Measurements from ENCODE around the gene AGPAT4.

Gene AGPAT4

DNA sequence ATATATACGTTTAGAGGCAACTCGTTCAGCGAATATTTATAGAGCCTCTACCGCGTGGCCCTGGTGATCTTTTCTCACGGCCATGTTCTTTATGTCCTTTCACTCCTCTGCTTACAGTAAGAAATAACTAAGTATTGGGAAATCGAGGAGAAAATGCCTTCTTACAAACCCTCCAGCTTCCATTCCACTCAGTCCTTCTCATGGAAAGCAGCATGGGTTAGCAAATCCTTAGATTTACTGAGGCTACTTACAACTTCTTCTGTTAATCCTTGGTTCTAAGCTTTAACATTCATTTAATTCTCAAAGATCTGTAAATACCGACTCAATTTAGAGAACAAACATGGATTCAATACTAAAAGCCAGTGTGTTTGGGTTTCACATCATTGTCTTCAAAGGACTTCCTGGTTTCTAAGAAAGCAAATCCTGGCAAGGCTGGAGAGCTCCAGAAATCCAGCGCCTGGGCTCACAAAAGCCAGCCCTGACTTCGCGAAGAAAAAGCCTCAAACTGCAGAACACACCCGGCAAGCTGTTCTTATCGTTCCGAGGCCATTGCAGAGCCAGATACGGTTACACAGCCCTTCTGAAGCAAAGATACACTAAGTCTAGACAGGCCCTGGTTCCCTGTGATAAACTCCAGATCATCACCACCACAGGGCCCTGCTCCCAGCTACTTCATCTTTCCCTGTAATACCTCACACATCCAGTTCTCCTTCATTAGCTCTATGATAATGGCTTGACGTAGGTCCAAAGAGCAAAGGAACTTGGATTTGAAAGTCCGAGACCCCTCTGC lies 19.2 kb downstream of the AGPAT4 start:
- no peak for DNase-seq

DNA sequence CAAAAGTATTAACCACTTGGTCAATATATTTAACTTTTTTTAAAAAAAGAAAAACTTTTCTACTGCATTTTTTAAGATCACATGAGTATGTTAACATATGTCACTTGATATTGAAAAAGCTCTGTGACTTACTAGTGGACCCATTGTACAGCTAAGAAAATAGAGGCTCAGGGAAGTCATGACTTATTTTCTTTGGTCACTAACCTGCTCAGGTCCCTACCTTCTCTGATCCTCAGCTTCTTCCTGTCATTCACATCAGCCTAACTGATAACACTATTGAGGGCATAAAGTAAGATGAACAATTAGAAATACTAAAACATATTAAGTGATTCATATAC lies 19.8 kb downstream of the AGPAT4 start:
- no peak for DNase-seq

DNA sequence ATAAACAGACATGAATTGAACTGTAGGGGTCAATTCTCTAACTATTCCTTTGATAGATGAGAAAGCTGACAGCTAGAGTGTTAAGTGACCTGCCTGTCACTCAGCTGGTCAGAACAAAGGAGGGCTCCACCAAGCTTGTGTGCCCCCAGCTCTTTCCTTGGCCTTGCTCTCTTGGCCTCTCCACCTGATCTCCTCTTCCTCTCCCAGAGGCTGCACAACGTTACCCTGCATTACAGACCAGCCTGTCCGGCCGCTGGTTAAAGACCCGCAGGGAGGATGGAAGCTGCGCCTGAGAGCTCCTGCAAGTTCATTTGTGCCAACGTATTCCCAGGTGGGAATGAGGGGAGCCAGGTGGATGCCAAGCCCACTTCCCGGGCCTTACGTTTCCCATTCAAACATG lies 22.5 kb downstream of the AGPAT4 start:
- DNase-seq = no peak

DNA sequence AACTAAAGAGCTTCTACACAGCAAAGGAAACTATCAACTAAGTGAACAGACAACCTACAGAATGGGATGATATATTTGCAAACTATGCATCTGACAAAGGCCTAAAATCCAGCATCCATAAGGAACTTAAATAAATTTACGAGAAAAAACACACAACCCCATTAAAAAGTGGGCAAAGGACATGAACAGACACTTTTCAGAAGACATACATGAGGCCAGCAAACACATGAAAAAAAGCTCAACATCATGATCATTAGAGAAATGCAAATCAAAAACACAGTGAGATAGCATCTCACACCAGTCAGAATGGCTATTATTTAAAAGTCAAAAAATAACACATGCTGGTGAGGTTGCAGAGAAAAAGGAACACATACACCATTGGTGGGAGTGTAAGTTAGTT lies 24.5 kb downstream of the AGPAT4 start:
- DNase-seq = no peak

DNA sequence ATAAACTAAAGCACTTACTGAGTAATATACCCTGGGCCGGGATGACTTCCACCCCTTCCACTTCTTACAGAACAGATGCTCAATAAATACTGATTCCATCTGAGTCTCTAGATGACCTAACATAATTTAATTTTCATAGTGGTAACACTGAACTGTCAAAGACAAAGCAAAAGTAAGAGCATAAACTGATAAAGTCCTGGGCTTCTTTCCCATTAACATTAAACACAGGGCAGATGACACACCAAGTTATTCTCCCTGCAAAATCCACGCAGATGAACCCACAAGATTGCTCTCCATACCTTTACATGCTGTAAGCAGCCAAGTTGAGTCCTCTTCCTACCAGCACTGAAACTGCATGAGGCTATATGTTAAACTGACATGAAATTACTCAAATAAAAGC lies 27.1 kb downstream of the AGPAT4 start:
- DNase-seq = no peak

DNA sequence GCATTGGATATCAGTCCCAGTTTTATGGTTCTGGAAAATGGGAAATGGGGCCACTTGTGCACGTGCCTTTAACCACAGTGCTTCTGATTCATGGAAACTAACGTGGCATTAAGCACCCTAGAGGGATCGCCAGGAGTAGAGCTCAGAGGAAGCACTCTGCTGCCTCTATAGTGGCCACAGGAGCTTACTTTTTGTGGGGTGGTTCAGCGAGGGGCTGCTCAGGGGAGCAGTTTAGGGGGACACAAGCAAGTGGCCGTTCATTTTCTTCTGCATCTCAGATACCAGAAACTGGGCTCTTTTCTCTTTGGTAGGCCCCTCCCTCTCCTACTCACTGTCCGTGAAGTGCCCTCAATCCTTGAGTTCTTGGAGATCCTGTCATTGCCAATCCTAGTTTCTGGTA lies 28.5 kb downstream of the AGPAT4 start:
- DNase-seq = no peak

DNA sequence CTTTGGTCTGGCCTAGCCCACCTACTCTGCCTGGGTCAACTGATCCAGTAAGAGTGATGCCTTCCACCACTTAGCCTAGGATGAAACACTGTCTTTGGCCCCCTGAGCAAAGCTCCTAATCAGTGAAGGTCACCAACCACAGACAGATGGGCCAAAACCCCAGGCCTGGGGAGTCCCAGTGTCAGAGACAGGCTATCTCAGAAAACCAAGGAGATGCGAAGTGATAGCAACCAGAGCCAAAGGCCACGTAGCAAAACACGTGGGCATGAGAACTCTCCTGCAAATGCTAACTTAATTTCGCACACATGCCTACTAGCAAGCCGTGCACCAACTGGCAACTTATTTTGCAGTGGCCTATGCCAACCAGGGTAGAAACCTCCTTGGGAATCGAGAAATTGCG lies 29.1 kb downstream of the AGPAT4 start:
- no peak for DNase-seq

DNA sequence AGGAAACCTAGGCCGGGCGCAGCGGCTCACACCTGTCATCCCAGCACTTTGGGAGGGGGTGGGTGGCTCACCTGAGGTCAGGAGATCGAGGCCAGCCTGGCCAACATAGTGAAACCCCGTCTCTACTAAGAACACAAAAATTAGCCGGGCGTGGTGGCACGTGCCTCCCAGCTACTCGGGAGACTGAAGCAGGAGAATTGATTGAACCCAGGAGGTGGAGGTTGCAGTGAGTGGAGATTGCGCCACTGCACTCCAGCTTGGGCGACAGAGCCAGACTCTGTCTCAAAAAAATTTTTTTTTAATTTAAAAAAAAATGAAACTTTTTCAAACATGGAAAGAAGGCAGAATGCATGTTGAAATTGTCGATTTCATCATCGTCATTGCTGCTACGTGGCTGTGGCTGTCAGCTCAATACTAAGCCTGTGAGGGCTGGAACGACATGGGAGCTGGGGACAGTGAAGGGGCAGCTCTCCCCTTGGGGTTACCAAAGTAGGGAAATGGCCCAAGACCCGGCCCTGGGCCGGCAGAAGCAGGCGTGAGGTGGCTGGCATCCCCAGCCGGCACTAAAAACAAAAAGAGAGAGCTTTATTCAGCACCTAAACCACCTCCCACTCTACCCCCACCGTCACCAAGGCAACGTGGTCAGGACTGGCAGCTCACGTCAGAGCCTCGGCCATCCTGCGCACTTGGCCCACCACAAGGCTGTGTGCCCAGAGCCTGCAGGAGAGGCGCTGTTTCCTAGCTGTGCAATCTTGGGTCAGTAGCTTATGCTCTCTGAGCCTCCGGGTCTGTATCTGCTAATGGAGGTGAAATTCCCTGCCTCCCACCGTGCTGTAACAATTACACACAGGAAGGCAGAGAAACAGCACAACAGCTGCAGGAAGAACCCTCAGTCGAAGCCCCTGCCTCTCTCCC lies 30.8 kb downstream of the AGPAT4 start:
- DNase-seq = no peak

DNA sequence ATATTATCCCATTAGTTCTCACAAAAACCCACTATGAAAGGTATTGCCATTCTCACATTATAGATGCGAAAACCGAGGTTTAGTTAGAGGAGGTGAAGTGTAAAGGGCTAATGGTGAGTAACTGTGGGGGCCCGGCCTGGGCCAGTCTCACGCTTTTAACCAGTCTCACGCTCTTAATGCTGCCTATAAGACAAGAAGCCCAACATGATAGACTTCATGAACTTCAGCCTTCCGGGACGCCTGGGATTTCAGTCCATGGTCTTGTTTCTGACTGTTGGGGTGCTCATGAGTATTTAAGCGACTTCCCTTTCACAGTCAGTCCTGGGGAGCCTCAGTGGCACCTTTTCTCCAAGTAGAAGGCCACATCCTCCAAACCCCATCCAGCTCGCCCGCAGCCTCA lies 31.7 kb downstream of the AGPAT4 start:
- no peak for DNase-seq

DNA sequence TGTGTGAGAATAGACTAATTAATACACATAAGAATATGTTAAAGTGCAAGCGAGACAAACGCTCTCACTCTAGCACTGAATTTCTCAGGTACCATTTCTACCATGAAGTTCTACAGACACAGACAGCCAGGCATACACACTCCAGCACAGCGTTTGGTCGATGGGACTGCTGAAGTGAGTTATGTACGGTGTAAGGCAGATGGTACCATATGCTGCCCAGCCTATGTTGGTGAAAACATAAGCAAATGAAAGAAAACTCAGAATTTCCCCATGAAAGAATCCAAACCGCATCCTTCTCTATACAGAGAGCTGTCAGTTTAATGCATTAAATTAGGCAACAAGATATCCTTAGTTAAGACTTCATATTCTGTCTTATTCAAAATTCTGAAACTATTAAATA lies 34.9 kb downstream of the AGPAT4 start:
- DNase-seq = no peak

DNA sequence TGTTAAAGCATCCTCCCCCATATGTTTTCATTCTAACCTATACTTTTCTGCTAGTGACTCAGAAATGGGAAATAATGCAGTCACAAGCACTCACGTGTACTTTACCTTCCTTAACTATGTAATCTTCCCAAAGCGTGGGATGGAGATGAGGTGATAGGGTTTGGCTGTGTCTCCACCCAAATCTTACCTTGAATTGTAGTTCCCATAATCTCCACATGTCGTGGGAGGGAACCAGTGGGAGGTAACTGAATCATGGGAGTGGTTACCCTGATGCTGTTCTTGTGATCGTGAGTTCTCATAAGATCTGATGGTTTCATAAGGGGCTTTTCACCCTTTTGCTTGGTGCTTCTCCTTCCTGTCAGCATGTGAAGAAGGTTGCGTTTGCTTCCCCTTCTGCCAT lies 35.4 kb downstream of the AGPAT4 start:
- no peak for DNase-seq

DNA sequence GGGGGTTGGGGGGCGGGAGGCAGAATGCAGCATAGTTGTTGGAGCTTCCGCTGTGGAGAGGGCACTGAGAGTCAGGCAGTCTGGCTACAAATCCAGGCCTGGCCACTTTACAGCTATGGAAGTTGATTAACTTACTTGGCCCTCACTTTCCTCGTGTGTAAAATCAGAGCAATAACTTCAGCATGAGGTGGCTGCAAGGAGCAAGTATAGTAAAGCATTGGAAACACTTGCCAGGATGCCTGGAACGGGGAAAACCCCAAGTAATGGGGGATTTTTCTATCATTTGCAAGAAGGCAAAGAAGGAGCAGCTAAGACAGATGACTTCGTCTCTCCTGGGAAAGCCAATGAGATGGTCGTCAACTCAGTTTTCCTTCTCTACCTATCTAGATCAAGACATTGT lies 35.8 kb downstream of the AGPAT4 start:
- no peak for DNase-seq

DNA sequence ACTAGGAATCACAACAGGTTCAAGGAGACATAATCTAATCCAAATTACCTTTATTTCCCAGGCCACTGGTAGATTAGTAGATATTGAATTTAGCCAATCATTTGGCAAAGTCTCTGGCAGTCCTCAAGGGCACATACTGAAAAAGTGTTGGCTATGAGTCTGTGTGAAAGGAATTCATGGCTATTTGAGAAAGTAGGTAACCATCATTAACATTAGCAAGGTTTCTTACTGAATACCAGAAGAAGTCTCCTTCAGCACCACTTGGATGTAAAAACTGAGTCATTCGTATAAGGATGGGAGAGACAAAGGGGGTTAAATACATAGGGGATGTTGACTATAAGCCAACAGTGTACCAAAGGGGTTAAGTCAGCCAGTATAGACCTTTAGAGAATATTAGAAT lies 36.7 kb downstream of the AGPAT4 start:
- no peak for DNase-seq

DNA sequence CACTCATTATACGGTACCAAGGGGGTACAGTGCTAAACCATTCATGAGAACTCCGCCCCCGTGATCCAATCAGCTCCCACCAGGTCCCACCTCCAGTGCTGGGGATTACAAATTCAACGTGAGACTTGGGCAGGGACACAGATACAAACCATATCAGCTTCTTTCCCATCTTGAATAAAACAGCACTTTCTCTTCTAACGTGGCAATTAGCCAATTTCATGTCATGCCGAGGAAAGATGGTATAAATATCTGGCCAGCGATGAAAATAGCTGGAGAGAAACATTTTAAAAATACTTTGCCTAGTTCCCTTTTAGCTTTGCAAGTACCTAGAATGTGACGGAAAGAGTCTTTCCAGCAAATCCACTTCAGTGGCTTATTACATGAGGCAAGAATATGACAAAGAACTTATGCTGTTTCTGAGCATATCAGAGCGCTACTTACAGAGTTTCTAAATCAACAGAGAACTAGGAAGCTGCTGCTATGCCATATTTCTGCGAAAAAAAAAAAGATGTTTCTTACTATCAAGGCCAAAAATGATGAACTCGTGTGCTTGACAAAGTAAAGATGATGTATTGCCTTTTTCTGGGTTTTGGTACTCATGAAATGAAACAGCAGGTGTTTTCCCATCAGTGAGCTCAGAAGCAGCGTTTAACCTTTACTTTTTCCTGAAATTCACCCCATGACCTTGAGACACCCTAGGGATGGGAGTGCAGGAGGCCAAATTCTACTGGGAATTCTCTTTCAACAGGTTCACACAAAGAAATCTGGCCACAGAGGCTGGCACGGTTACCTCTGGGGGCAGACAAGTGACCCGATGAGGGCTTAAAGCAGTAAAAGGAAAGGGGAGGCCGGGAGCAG lies 37.9 kb downstream of the AGPAT4 start:
- no peak for DNase-seq

DNA sequence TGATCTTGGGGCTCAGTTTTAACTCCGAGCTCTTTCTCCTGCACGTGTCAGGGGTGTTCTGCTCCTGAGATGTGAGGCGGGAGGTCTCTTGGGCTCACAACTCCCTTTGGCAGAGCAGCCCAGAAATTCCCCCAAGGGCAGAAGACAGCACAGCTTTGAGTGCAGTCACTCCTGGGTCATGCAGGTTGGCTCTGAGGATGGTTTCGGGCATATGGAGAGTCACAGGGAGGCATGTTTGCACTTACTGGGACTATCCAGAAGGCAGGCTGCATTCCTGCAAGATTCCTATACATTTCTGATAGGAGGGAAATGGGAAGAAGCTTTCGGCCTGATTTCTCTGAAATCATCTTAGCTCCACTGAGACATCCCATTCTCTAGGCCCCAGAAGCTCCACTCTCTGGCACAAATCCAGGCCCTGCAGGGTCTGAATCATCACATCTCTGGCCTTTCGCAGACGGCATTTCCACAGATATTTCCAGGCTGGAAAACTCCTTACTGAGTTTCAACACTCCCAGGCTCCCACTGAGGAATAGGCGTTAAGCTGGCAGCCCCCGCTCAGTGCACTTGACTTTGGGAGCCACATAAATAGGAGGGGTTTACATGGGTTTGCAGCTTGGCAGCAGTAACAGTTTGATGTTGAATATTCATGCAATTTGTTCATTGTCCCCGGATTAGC lies 39.7 kb downstream of the AGPAT4 start:
- no peak for DNase-seq

DNA sequence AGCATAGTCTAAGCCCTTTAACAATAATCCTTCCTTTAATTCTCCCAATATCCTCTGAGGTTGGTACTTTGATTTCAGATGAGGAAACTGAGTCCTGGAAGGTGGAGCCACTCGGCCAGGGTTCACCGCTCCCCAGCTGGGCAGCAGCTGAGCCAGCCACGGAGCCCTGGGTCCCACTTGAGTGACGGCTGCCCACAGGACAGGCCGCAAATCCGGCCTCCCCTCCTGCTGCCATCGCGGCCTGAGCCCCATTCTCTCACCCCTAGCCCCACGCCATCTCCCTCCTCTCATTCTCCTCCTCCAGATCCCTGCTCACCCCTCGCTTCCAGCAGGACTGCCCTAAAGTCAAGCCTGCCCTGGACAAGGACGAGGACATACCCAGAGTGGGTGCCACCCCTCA lies 41.4 kb downstream of the AGPAT4 start:
- DNase-seq = no peak

DNA sequence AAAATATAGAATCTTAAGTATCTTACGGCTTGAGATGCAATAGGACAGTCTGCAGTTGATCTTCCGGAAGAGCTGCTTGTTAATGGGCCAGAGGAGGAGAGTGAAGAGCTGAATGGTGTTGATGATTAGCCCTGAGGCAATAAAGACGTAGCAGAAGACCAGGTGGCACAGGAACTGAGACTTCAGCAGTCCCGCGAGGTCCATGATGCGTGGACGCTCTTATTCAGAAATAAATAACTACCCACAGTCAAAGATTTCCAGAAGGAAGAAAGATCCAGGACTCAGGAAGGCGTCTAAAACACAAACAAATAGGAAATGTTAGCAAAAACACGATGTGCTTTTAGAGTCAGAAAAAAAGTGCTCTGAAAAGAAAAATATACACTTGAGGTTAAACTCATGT lies 41.9 kb downstream of the AGPAT4 start:
- DNase-seq = no peak

DNA sequence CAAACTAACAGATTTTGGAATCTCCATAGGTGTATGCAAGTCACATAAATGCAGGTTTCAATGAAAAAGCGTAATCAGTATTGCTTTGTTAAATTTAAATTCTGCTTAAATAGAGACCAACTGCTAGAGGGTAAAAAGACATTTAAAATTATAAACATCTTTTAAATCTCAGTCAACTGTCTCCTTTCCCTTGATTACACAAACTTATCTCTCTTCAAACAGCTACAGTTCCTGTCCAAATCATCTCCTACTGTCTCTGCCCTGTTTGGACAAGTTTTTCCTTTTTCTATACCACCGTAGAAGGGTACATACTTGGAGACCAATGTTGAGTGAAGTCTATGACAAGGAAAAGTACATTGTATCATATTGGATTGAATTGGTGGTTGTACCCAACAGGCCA lies 43.5 kb downstream of the AGPAT4 start:
- no peak for DNase-seq

DNA sequence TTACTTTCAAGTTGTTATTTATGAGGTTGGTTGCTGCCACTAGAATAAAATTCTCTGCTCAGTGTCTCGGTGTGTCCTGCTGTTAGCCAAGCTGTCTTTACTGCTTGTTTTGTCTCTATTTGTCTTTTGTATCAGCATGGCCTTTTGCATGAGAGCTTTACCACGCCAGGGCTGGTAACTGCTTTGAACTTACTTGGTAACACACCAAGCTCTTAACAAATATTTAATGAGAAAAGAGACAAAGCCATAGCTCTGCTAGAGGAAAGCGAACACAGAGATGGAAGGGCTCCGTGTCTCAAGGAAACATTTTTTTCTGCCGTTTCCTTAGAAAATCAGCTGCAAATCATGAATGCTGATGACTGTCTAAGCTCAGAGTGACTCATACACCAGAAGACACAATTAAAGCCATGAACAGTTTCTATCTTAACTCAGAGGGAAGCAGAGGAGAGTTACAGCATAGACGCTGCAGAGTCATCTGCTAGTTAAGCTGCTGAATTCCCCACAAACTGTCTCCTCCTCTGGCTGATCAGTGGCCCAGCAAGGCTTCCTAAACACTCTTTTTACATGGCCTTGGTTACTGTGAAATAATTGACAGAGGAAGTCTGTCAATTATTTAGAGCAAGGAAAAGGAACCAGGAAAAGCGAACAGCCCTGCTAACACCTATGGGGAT lies 44.8 kb downstream of the AGPAT4 start:
- DNase-seq = no peak

DNA sequence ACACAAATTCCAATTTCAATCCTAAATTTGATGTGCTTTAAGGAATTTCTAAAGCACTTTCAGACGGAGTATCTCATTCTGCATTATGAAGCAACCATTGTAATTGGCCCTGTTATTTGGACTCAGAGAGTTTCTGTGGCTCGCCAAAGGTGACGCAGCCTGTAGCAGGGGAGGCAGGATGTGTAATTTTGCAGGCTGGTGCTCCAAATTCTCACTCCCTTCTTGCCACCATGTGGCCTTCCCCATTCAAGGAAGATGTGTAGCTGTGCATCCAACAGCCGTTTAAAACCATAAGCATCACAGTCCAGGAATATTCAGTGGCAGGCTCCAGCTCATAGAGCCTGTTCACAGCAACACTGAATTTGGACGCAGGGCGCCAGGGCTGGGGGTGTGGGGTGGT lies 45.8 kb downstream of the AGPAT4 start:
- DNase-seq = no peak

DNA sequence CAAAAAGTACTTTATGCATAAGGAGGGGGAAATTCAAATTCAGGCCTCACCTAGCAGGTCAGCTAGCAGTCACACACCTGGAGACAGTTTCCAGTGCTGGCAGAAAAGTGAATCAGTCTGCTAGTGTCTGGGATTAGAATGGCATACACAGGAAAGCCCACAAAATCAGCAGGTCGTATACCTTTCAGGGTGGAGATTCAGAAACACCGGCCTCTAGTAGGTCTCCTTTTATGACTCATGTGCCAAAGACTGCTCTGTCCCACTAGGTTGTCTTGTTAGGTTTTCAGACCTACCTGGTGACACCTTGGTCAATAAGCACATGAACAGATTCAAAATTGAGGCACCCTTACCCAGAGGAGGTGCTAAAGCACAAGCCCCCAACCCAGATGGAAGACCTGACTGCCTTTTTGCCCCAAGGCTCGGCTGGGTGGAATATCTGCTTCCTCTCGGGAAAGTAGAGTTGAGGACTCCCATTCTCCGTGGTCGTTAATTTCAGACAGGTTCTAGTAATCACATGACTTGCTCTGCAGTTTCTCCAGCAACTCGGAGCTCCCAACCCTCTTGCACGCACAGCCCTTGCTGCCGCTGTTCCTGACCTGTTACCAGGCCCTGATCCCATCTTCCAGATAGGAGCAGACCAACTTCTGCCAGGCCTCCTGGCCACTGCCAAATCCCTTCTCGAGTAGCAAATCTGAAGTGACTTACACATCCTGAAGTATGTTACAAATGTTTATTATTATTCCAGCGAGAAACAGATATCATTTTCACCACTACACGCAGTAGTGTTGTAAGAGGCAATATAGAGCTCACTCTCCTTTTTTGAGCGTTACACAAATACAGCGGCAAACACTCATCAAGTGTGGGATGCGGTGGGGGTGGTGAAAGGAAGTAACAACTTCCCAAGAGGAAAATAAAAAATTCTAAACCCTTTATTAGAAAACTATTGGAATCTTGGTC lies 46.6 kb downstream of the AGPAT4 start:
- no peak for DNase-seq
